OCI-LY1 (cell line): ENCODE data around the gene SAMMSON.

Experiments used
- H2AFZ ChIP-seq: fragments of 200-600 bp; sonication (generic), shearing (Covaris generic); 2 replicates; pipeline ENCODE4 v1.6.0; 2014; ENCODE audit warnings: antibody characterized with exemption, mild to moderate bottlenecking, low read length
- H3F3A ChIP-seq: fragments of 200-600 bp; sonication (generic), shearing (Covaris generic); 2 replicates; pipeline ENCODE4 v1.6.0; 2014; ENCODE audit warnings: mild to moderate bottlenecking, antibody characterized with exemption, low read length, moderate library complexity; ENCODE audit not compliant: insufficient read depth
- H3K27ac ChIP-seq: fragments of 200-600 bp; sonication (generic); 2 replicates; pipeline ENCODE4 v1.5.1; 2014; ENCODE audit warnings: low read length, mixed run types, mild to moderate bottlenecking, low read depth; ENCODE audit not compliant: poor library complexity, severe bottlenecking
- H3K27me3 ChIP-seq: fragments of 200-600 bp; sonication (generic); 2 replicates; pipeline ENCODE4 v1.6.0; 2014; ENCODE audit warnings: antibody characterized with exemption, mild to moderate bottlenecking, low read length, moderate library complexity; ENCODE audit not compliant: insufficient read depth
- H3K36me3 ChIP-seq: fragments of 200-600 bp; sonication (generic); 2 replicates; pipeline ENCODE4 v1.6.1; 2014; ENCODE audit warnings: mild to moderate bottlenecking, antibody characterized with exemption, low read length, moderate library complexity, mixed read lengths; ENCODE audit not compliant: insufficient read depth
- H3K4me1 ChIP-seq: fragments of 200-600 bp; sonication (generic); 2 replicates; pipeline ENCODE4 v1.5.1; 2014; ENCODE audit warnings: mild to moderate bottlenecking, low read length, moderate library complexity; ENCODE audit not compliant: insufficient read depth, severe bottlenecking
- H3K4me2 ChIP-seq: fragments of 200-600 bp; sonication (generic), shearing (Covaris generic); 2 replicates; pipeline ENCODE4 v1.6.1; 2014; ENCODE audit warnings: low read length
- H3K4me3 ChIP-seq: fragments of 200-600 bp; sonication (generic); 2 replicates; pipeline ENCODE4 v1.5.1; 2014; ENCODE audit warnings: low read length, low read depth, mild to moderate bottlenecking, mixed read lengths; ENCODE audit not compliant: poor library complexity, severe bottlenecking
- H3K79me2 ChIP-seq: fragments of 200-600 bp; shearing (Covaris generic); 2 replicates; pipeline ENCODE4 v1.6.1; 2016; ENCODE audit warnings: mixed run types, low read length, mixed read lengths; ENCODE audit not compliant: insufficient read depth
- H3K9ac ChIP-seq: fragments of 200-600 bp; sonication (generic), shearing (Covaris generic); 2 replicates; pipeline ENCODE4 v1.6.1; 2014; ENCODE audit warnings: mild to moderate bottlenecking, low read length, mixed read lengths
- H3K9me2 ChIP-seq: fragments of 200-600 bp; sonication (generic), shearing (Covaris generic); 2 replicates; pipeline ENCODE4 v1.6.1; 2014; ENCODE audit warnings: low read depth, mild to moderate bottlenecking, low read length, mixed read lengths
- H3K9me3 ChIP-seq: fragments of 200-600 bp; shearing (Covaris generic); 2 replicates; pipeline ENCODE4 v1.6.1; 2014; ENCODE audit warnings: low read length, mixed read lengths
- H4K20me1 ChIP-seq: fragments of 200-600 bp; sonication (generic), shearing (Covaris generic); 2 replicates; pipeline ENCODE4 v1.6.0; 2016; ENCODE audit warnings: mild to moderate bottlenecking, low read length; ENCODE audit not compliant: insufficient read depth
- EZH2 ChIP-seq: fragments of 200-600 bp; sonication (generic), shearing (Covaris generic); IDR thresholded peaks from 2 replicates; pipeline ENCODE4 v1.8.0; 2017; ENCODE audit warnings: borderline replicate concordance, mixed run types, mild to moderate bottlenecking, antibody characterized with exemption, low read length, moderate library complexity, mixed read lengths
- TF ChIP-seq, protein P1 (sequence below): fragments of 200-600 bp; sonication (generic), shearing (Covaris generic); IDR thresholded peaks from 2 replicates; pipeline ENCODE4 v1.5.1; 2017; ENCODE audit warnings: mild to moderate bottlenecking, antibody characterized with exemption, low read length, moderate library complexity, mixed read lengths

Gene SAMMSON

DNA sequence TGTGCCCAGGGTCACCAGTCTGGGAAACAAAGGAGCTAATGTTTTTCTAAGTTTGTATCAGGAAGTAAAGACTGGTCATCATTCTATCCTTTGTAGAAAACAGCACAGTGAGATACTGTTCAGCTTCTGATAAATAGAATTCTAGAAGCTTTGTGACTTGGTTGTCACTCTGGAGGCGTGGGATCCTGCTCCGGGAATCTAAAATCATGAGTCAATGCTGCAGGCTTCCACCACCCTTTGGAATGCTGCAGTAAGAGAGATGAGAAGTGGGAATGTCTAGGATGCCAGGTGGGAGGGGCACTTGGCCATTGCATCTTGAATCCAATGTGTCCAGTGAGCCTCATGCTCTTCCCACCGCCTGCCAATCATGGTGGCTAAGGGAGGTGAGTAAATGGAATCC lies 40.9 kb downstream of the SAMMSON start:
- no peak overlapping the region for H3K27ac ChIP-seq
- no peak overlapping the region for H3K4me2 ChIP-seq
- H4K20me1 ChIP-seq, result no peaks in the 10 kb centered on the region
- H3K9ac ChIP-seq, result no peak overlapping the region
- H2AFZ ChIP-seq, result no peak overlapping the region
- H3K9me3 ChIP-seq, result no peaks in the 10 kb centered on the region
- no peaks in the 10 kb centered on the region for H3K27me3 ChIP-seq
- H3K4me1 ChIP-seq, result no peaks in the 10 kb centered on the region
- H3K36me3 ChIP-seq, result no peaks in the 10 kb centered on the region
- H3F3A ChIP-seq, result no peaks in the 10 kb centered on the region
- no peak overlapping the region for H3K4me3 ChIP-seq
- H3K9me2 ChIP-seq, result no peaks in the 10 kb centered on the region
- TF ChIP-seq, protein P1, sequence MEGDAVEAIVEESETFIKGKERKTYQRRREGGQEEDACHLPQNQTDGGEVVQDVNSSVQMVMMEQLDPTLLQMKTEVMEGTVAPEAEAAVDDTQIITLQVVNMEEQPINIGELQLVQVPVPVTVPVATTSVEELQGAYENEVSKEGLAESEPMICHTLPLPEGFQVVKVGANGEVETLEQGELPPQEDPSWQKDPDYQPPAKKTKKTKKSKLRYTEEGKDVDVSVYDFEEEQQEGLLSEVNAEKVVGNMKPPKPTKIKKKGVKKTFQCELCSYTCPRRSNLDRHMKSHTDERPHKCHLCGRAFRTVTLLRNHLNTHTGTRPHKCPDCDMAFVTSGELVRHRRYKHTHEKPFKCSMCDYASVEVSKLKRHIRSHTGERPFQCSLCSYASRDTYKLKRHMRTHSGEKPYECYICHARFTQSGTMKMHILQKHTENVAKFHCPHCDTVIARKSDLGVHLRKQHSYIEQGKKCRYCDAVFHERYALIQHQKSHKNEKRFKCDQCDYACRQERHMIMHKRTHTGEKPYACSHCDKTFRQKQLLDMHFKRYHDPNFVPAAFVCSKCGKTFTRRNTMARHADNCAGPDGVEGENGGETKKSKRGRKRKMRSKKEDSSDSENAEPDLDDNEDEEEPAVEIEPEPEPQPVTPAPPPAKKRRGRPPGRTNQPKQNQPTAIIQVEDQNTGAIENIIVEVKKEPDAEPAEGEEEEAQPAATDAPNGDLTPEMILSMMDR, result no peak
- TF ChIP-seq EZH2, result no peak
- H3K79me2 ChIP-seq, result no peaks in the 10 kb centered on the region

DNA sequence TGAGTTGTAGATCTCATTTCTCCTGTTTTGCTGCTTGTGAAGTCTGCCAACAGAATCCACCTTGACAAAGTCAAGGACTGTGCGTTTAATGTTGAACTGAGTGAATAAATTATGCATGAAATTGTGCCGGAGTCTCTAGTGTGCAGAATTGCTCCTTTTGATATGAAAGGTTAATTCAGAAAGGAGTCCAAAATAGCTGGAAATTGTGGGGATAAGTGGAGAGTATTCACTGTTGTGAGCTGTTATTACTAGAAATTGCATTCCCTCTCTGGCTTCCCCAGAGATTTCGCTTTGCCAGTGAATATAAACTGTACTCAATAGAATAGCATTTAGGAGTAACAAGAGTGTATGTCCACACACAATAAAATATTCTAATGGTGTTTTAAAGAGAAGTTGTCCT lies 43.1 kb downstream of the SAMMSON start:
- Histone ChIP-seq H3K9ac (no peak overlapping the region), H3K4me1 (no peaks in the 10 kb centered on the region), H3K27me3 (no peaks in the 10 kb centered on the region), H3K4me3 (no peak overlapping the region), H3K9me3 (no peaks in the 10 kb centered on the region), H3K27ac (no peak overlapping the region), H3K36me3 (no peaks in the 10 kb centered on the region), H2AFZ (no peak overlapping the region), H3F3A (no peaks in the 10 kb centered on the region), H3K9me2 (no peaks in the 10 kb centered on the region), H4K20me1 (no peaks in the 10 kb centered on the region), H3K4me2 (no peak overlapping the region; the same call in 1 of the 2 replicates), H3K79me2 (no peaks in the 10 kb centered on the region)
- TF ChIP-seq, protein P1, result no peak

DNA sequence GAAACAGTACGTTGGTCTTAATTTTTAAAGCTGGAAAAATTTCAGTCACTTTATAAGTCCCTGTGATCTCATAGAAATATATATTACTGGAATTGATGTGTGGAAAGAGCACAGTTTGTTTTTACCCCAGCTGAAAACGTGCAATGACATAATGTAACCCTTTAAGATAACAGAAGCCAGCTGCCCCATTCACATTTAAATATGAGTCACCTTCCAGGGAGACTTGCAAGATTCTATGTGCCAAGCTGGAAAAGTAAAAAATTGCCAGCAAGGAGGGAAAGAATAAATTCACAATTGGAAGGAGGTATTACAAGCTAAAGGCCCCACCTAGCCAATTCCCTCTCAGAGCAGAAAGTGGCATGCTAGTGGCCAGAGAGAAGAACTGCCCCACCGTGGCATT lies 50.2 kb downstream of the SAMMSON start:
- no peak overlapping the region for H3K4me2 ChIP-seq
- no peaks in the 10 kb centered on the region for H3K79me2 ChIP-seq
- H3K27ac ChIP-seq, result no peak overlapping the region
- no peaks in the 10 kb centered on the region for H3K4me1 ChIP-seq
- no peak overlapping the region for H2AFZ ChIP-seq
- TF ChIP-seq, protein P1, result no peak
- TF ChIP-seq EZH2, result no peak
- H3K4me3 ChIP-seq, result no peak overlapping the region
- H3K36me3 ChIP-seq, result no peaks in the 10 kb centered on the region
- H3K9me2 ChIP-seq, result no peaks in the 10 kb centered on the region
- no peak overlapping the region for H3K9ac ChIP-seq
- H3K27me3 ChIP-seq, result no peaks in the 10 kb centered on the region
- H4K20me1 ChIP-seq, result no peaks in the 10 kb centered on the region
- H3K9me3 ChIP-seq, result no peaks in the 10 kb centered on the region
- no peaks in the 10 kb centered on the region for H3F3A ChIP-seq
